ENCODE data around the gene CNTN4. TPM values are rescaled to one million over a fixed set of nuclear protein-coding genes. Genes with fewer than 3 reads are reported as not detected.

CNTN4 gene
- total RNA-seq, 6 experiments from 2014 or later = 1.5 to 3.9 (median 1.7) TPM

GRCh38 chr3:2978977-2979732, 880.5 kb downstream of the CNTN4 start:
- 64% methylated on average over 9 of the region's 9 CpGs for WGBS (ENCODE audit: insufficient coverage, low coverage, low lambda C conversion rate, missing lambda C conversion rate)
- no peaks in the 10 kb centered on the region for H3K36me3 ChIP-seq
- ATAC-seq = no peak
- no peaks in the 10 kb centered on the region for H3K27me3 ChIP-seq
- intact Hi-C loops (cut with DNase I) = no loop called here
- no peak overlapping the region for H3K4me3 ChIP-seq
- no peak overlapping the region for H3K27ac ChIP-seq
- no peak for DNase-seq
- H3K4me1 ChIP-seq = peaks cover 0 to 4% (median 0%) of the 10 kb centered on the region in 4 donors
- no peak for TF ChIP-seq CTCF (IDR thresholded peaks at IDR 0.05)
- no peaks in the 10 kb centered on the region for H3K9me3 ChIP-seq

DNA sequence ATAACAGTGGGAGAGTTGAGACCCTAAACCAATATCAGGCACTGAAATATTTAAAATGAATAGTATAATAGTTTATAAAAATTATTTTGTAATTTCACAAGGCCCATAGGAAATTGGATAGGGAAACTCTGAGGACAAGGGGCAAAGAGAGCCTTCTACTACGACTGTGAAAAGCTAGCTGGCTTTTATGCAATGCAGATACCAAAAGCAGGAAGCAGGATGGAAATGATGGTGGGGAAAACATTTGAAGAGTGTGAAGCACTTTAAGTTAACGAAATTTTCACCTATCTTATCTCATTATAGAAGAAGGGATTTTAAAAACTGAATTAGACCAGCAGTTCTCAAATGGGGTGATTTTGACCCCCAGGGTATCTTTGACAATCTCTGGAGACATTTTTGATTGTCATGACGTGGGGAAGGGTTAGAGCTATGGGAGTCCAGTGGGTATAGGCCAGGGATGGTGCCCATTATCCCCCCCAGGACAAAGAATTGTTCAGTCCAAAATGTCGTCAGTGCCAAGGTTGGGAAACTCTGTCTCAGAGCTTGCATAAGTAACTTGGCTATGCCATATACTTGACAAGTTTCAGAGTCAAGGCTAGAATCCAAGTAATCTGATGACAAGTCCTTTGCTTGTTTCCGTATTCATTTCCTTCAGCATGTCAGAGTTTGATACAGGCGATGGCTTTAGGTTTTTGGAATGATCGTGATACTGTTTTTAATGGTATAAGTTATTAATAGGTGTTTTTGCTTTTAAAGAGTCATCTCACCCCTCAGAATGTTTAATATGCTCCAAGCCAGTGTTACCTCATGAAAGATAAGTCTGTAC, 885.6 kb downstream of the CNTN4 start:
- Histone ChIP-seq H3K36me3 (no peaks in the 10 kb centered on the region), H3K27me3 (no peaks in the 10 kb centered on the region), H3K4me3 (no peak overlapping the region), H3K27ac (no peak overlapping the region), H3K9me3 (no peaks in the 10 kb centered on the region), H3K4me1 (no peaks in the 10 kb centered on the region)
- intact Hi-C loops (cut with DNase I) = no loop called here
- no peak for DNase-seq
- no peak for ATAC-seq
- TF ChIP-seq CTCF (IDR thresholded peaks at IDR 0.05) (no peak), POLR2A (IDR thresholded peaks at IDR 0.05) (no peak)
- WGBS (ENCODE audit: insufficient coverage, low coverage, low lambda C conversion rate, missing lambda C conversion rate) = 51% methylated on average over 7 of the region's 7 CpGs

DNA sequence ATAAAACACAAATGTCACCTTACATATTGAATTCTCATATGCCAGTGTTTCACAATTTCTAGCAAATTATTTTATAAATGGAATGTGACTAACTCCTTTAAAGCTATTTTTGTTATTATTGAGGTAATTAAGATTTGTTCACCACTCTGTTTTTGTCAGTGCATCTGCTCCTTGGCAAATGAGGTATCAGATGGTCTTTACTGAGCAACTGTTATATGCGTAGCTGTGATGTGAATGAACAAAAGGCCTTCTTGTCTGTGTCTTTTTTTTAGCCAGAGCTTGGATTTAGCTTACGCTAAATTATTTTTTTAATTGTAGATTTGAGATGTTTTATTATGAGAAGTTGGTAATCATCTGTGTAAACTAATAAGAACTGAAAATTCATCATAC, 886.2 kb downstream of the CNTN4 start:
- no peak for ATAC-seq

GRCh38 chr3:2985479-2985878, 886.8 kb downstream of the CNTN4 start:
- Histone ChIP-seq H3K4me3 (no peak overlapping the region), H3K27ac (no peak overlapping the region), H3K9me3 (no peaks in the 10 kb centered on the region), H3K27me3 (no peaks in the 10 kb centered on the region), H3K4me1 (no peaks in the 10 kb centered on the region), H3K36me3 (no peaks in the 10 kb centered on the region)
- no peak for TF ChIP-seq CTCF (IDR thresholded peaks at IDR 0.05)
- TF ChIP-seq POLR2A (IDR thresholded peaks at IDR 0.05) = no peak
- ATAC-seq (peak in 2 of 4 donors; percentile 42 to 76), DNase-seq (peak in 1 of 3 donors; percentile 29)
- 80% methylated on average over 4 of the region's 5 CpGs for WGBS (ENCODE audit: insufficient coverage, low coverage, low lambda C conversion rate, missing lambda C conversion rate)
- intact Hi-C loops (cut with DNase I) = no loop called here

More for the DNA sequence above, 886.2 kb downstream of the CNTN4 start:
- intact Hi-C loops (cut with DNase I) = no loop called here
- WGBS (ENCODE audit: insufficient coverage, low coverage, low lambda C conversion rate, missing lambda C conversion rate) = 89% methylated on average over 2 of the region's 2 CpGs
- Histone ChIP-seq H3K36me3 (no peaks in the 10 kb centered on the region), H3K27ac (no peak overlapping the region), H3K4me1 (no peaks in the 10 kb centered on the region), H3K27me3 (no peaks in the 10 kb centered on the region), H3K4me3 (no peak overlapping the region), H3K9me3 (no peaks in the 10 kb centered on the region)
- no peak for DNase-seq
- TF ChIP-seq CTCF (IDR thresholded peaks at IDR 0.05) (no peak), POLR2A (IDR thresholded peaks at IDR 0.05) (no peak)

Data from right lobe of liver (tissue), 6 donors.